GM12878 (cell line): ENCODE results near the gene H1-8. TPM values are rescaled to one million over a fixed set of nuclear protein-coding genes. Genes with fewer than 3 reads are reported as not detected.

Source experiments
- ATAC-seq: fragments of 200-7000 bp; cut with Tn5 transposase; 3 replicates; pipeline ENCODE4 v1.9.1; 2020; ENCODE audit warnings: mild to moderate bottlenecking, moderate library complexity
- BruUV-seq: library from RNA; stranded (reverse); fragments of 400-500 nt; replicated peaks from 2 replicates; lab custom pipeline; 2021; lab: Mats Ljungman, UMichigan
- CTCF ChIA-PET: fragments of 300-600 bp; sonication (Branson Sonifier 250); formaldehyde crosslinking; extraction: SDS; loops from one replicate; lab custom pipeline; 2021; ENCODE audit warnings: inconsistent platforms; lab: Yijun Ruan, JAX
- POLR2A ChIA-PET: fragments of 350-600 bp; formaldehyde crosslinking; extraction: SDS; loops from one replicate; lab custom pipeline; 2021; ENCODE audit warnings: inconsistent platforms; lab: Charles Lee
- RAD21 ChIA-PET: fragments of 300-600 bp; sonication (Branson Sonifier 250); formaldehyde crosslinking; loops from one replicate; lab custom pipeline; 2023; ENCODE audit warnings: antibody characterized with exemption; ENCODE audit not compliant: unreplicated experiment; lab: Charles Lee
- SMC1A ChIA-PET: fragments of 300-600 bp; sonication (Branson Sonifier 250); formaldehyde crosslinking; loops from one replicate; lab custom pipeline; 2023; ENCODE audit not compliant: unreplicated experiment, uncharacterized antibody; lab: Charles Lee
- DNase-seq: peaks from one replicate; pipeline ENCODE4 v3.0.0-alpha.2; 2011; ENCODE audit warnings: low read depth, low spot score
- FAIRE-seq: peaks from 3 replicates; lab custom pipeline; 2011; peaks lifted over from hg19 to GRCh38; lab: Jason Lieb, UNC
- H2AFZ ChIP-seq: 2 replicates; pipeline ENCODE4 v1.6.0; 2011; ENCODE audit warnings: low read depth, low read length, control low read depth; ENCODE audit not compliant: control insufficient read depth
- H3K27ac ChIP-seq: 2 replicates; pipeline ENCODE4 v1.5.1; 2011; ENCODE audit warnings: control low read depth; ENCODE audit not compliant: control insufficient read depth, insufficient read depth
- H3K27me3 ChIP-seq, 2 experiments: replicated peaks in 1 of 2; 2 replicates each; pipeline versions ENCODE4 v1.6.0 to v1.6.1; 2011; ENCODE audit warnings: low read length in 1 of 2; ENCODE audit not compliant: control insufficient read depth in 2 of 2, insufficient read depth in 2 of 2
- H3K36me3 ChIP-seq, 2 experiments: 2 replicates each; pipeline ENCODE4 v1.5.1; 2011; ENCODE audit warnings: low read length in 1 of 2; ENCODE audit not compliant: control insufficient read depth in 2 of 2, insufficient read depth in 2 of 2
- H3K4me1 ChIP-seq: 2 replicates; pipeline ENCODE4 v1.6.1; 2011; ENCODE audit warnings: mild to moderate bottlenecking, low read length, moderate library complexity, mixed read lengths; ENCODE audit not compliant: control insufficient read depth, insufficient read depth
- H3K4me2 ChIP-seq: 2 replicates; pipeline ENCODE4 v1.6.0; 2011; ENCODE audit warnings: control low read depth; ENCODE audit not compliant: control insufficient read depth, insufficient read depth
- H3K4me3 ChIP-seq: fragments of 200-600 bp; sonication (generic); 2 replicates; pipeline ENCODE4 v1.5.1; 2016
- H3K79me2 ChIP-seq: 2 replicates; pipeline ENCODE4 v1.6.0; 2011; ENCODE audit warnings: low read length; ENCODE audit not compliant: control insufficient read depth, insufficient read depth
- H3K9ac ChIP-seq: 2 replicates; pipeline ENCODE4 v1.8.0; 2011; ENCODE audit warnings: low read length, control low read depth, mixed read lengths; ENCODE audit not compliant: control insufficient read depth, insufficient read depth
- H3K9me3 ChIP-seq: replicated peaks from 3 replicates; pipeline ENCODE4 v1.5.1; 2011; ENCODE audit warnings: mild to moderate bottlenecking, low read length; ENCODE audit not compliant: control insufficient read depth, insufficient read depth
- H4K20me1 ChIP-seq: 2 replicates; pipeline ENCODE4 v1.6.0; 2011; ENCODE audit not compliant: control insufficient read depth, insufficient read depth
- BCL11A ChIP-seq: IDR thresholded peaks from 2 replicates; pipeline ENCODE4 v1.6.1; 2011; ENCODE audit warnings: low read depth, low read length
- CREB1 ChIP-seq: IDR thresholded peaks from 2 replicates; pipeline ENCODE4 v1.6.1; 2012; ENCODE audit warnings: low read depth, mild to moderate bottlenecking, inconsistent platforms
- EGR1 ChIP-seq, 2 experiments: IDR thresholded peaks; 1 replicate in 1 of 2; 2 replicates in 1 of 2; pipeline ENCODE4 v1.6.1; 2011 to 2012; ENCODE audit warnings: low read depth in 2 of 2, low read length in 2 of 2, borderline replicate concordance in 1 of 2, mild to moderate bottlenecking in 1 of 2, moderate library complexity in 1 of 2
- GATAD2B ChIP-seq: fragments of 450-650 bp; conservative IDR thresholded peaks from 2 replicates; pipeline ENCODE4 v1.6.1; 2017; ENCODE audit warnings: low read depth, mild to moderate bottlenecking, moderate library complexity
- MAX ChIP-seq: IDR thresholded peaks from 2 replicates; pipeline ENCODE4 v1.6.1; 2012; ENCODE audit warnings: low read depth, low read length, improper control_type of control experiment
- NR2F1 ChIP-seq: fragments of 450-650 bp; conservative IDR thresholded peaks from 2 replicates; pipeline ENCODE4 v1.6.1; 2017; ENCODE audit warnings: mild to moderate bottlenecking
- RCOR1 ChIP-seq: conservative IDR thresholded peaks from 2 replicates; pipeline ENCODE4 v1.6.1; 2012; ENCODE audit warnings: low read depth, low read length, improper control_type of control experiment
- STAT3 ChIP-seq: IDR thresholded peaks from 2 replicates; pipeline ENCODE4 v1.6.1; 2011; ENCODE audit warnings: low read depth, low read length, improper control_type of control experiment
- TAF1 ChIP-seq: IDR thresholded peaks from 2 replicates; pipeline ENCODE4 v1.6.1; 2011; ENCODE audit warnings: mild to moderate bottlenecking, low read depth, low read length, borderline replicate concordance
- TCF3 ChIP-seq: IDR thresholded peaks from 2 replicates; pipeline ENCODE4 v1.6.1; 2012; ENCODE audit warnings: low read depth, mild to moderate bottlenecking, low read length, borderline replicate concordance; ENCODE audit not compliant: insufficient read depth
- YBX1 ChIP-seq: fragments of 450-650 bp; IDR thresholded peaks from 2 replicates; pipeline ENCODE4 v1.6.1; 2016; ENCODE audit warnings: antibody characterized with exemption
- ZNF207 ChIP-seq: fragments of 450-650 bp; IDR thresholded peaks from 2 replicates; pipeline ENCODE4 v1.6.1; 2014; ENCODE audit warnings: antibody characterized with exemption, mild to moderate bottlenecking, borderline replicate concordance
- ZNF384 ChIP-seq: IDR thresholded peaks from 2 replicates; pipeline ENCODE4 v1.6.1; 2012; ENCODE audit warnings: low read depth, mild to moderate bottlenecking, low read length, improper control_type of control experiment, borderline replicate concordance
- WGBS: methylation state at CpG from one replicate; pipeline ENCODE4 v1.1.6; 2016; ENCODE audit warnings: low lambda C conversion rate; ENCODE audit not compliant: insufficient replicate concordance, insufficient coverage; ENCODE audit errors: missing lambda C conversion rate; 5-methylcytosine and 5-hydroxymethylcytosine counted together
- in situ Hi-C: fragments of 300-500 bp; cut with MboI; formaldehyde crosslinking; loops from 9 replicates; pipeline ENCODE4 v1.14.3; 2018; ENCODE audit warnings: mixed read lengths
- intact Hi-C: fragments of 100-400 bp; cut with micrococcal nuclease; formaldehyde crosslinking; loops from one replicate; pipeline ENCODE4 v1.14.2; 2022; ENCODE audit not compliant: unreplicated experiment
- polyA plus RNA-seq, 11 experiments: library from polyadenylated mRNA; depleted of rRNA in 4 of 11; unstranded in 6 of 11; stranded (reverse) in 5 of 11; fragments of >200 nt; fragmentation: Nextera tagmentation in 4 of 11; fragmentation: Illumina TruSeq in 1 of 11; extraction: Ambion mirVana in 4 of 11; extraction: Trizol in 1 of 11; gene quantifications; 1 replicate in 1 of 11; 2 replicates in 10 of 11; pipeline versions ENCODE4 v1.2.1 to v1.2.3, GENCODE V29; 2011 to 2016; ENCODE audit warnings: inconsistent platforms in 2 of 11, missing spikeins in 2 of 11, low read depth in 1 of 11
- total RNA-seq, 4 experiments: library from RNA; depleted of rRNA in 3 of 4; stranded (reverse); fragments of >200 nt in 3 of 4; fragmentation: Illumina TruSeq in 1 of 4; extraction: Trizol in 1 of 4; gene quantifications; 2 replicates each; pipeline versions ENCODE4 v1.2.1 to v1.2.3, GENCODE V29; 2013 to 2021
- TF ChIP-seq, protein P1 (sequence below): IDR thresholded peaks from 2 replicates; pipeline ENCODE4 v1.6.1; 2011; ENCODE audit warnings: mild to moderate bottlenecking, low read depth, low read length, moderate library complexity; ENCODE audit not compliant: insufficient replicate concordance

Gene H1-8
- total and polyA plus RNA-seq, 10 of the 15 experiments (the other 5 are each of a cell fraction or from before 2014, with no cell fraction given), result not detected

DNA sequence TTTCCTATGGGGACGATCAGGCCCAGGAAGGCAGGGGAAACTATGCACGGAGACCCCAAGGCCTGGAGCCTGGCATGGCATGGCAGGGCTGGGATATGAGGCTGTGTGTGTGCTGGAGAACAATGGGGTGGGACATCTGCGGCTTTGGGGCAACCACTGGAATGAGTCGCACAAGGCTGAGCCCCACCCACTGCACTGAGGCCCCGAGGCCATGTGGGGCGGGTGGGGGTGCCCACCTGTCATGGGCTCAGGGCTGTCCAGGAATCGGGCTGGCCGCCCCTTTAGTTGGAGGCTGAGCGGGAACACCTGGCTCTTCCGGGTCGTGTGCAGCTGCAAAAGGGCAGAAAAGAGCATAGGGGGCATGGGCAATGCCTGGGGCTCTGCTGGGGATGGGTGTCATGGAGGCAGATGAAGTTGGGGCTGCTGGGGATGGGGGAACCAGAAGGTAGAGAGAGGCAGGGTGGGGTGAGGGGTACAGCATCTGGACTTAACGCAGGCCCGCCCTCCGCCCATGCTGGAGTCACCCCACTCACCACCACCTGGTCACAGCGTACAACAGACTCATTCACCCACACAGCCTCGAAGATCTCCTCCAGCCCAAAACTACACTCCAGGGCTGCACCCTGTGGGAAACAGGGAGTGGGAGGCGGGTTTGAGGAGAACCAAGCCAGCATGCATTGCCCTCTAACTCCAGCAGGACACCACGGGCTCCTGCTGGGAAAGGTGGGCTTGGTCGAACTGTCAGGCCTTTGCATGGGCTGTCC is 32.4 kb downstream of the H1-8 start:
- no peak for FAIRE-seq
- H3K4me1 ChIP-seq, result peaks cover 22% of the 10 kb centered on the region
- intact Hi-C loops, result no loop called here
- no TSS peak for BruUV-seq
- 48% methylated on average over 19 of the region's 19 CpGs for WGBS
- no peak overlapping the region for H2AFZ ChIP-seq
- H3K9me3 ChIP-seq, result no peaks in the 10 kb centered on the region
- RAD21 ChIA-PET, result interaction anchor here (1.1 kb wide), 1 partner anchor 85 kb away, joined by 4 read pairs; no protein-coding TSS in a partner anchor
- SMC1A ChIA-PET, result no interaction called here
- in situ Hi-C loops, result no loop called here
- no peaks in the 10 kb centered on the region for H3K36me3 ChIP-seq
- no peak overlapping the region for H3K27ac ChIP-seq
- no peaks in the 10 kb centered on the region for H3K27me3 ChIP-seq
- no peak for TF ChIP-seq TAF1
- TF ChIP-seq GATAD2B, result no peak
- TF ChIP-seq MAX, result no peak
- TF ChIP-seq BCL11A, result no peak
- TF ChIP-seq, protein P1, sequence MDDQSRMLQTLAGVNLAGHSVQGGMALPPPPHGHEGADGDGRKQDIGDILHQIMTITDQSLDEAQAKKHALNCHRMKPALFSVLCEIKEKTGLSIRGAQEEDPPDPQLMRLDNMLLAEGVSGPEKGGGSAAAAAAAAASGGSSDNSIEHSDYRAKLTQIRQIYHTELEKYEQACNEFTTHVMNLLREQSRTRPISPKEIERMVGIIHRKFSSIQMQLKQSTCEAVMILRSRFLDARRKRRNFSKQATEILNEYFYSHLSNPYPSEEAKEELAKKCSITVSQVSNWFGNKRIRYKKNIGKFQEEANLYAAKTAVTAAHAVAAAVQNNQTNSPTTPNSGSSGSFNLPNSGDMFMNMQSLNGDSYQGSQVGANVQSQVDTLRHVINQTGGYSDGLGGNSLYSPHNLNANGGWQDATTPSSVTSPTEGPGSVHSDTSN, result no peak
- no peak for TF ChIP-seq STAT3
- no peak for TF ChIP-seq ZNF384
- TF ChIP-seq RCOR1, result no peak
- no peak for TF ChIP-seq EGR1 (IDR thresholded peaks at IDR 0.05; ENCODE audit: borderline replicate concordance in 1 of 2, low read depth in 2 of 2, low read length in 2 of 2)
- no peak for TF ChIP-seq ZNF207
- TF ChIP-seq TCF3, result no peak
- TF ChIP-seq NR2F1, result no peak
- no peak for TF ChIP-seq CREB1
- no peak for TF ChIP-seq YBX1
- no peak for ATAC-seq
- CTCF ChIA-PET, result interaction anchor here (2.0 kb wide), 1 partner anchor 85 kb away, joined by 8 read pairs; no protein-coding TSS in a partner anchor
- no peak overlapping the region for H3K9ac ChIP-seq
- H4K20me1 ChIP-seq, result no peaks in the 10 kb centered on the region
- no peak for DNase-seq
- POLR2A ChIA-PET, result no interaction called here
- no peak overlapping the region for H3K4me2 ChIP-seq
- H3K79me2 ChIP-seq, result no peaks in the 10 kb centered on the region
- H3K4me3 ChIP-seq, result no peak overlapping the region
